ENCODE data around the gene RMND5B.
A peak's percentile ranks its signal among the peaks of the same experiment; 100 is the strongest.

The RMND5B gene

DNA sequence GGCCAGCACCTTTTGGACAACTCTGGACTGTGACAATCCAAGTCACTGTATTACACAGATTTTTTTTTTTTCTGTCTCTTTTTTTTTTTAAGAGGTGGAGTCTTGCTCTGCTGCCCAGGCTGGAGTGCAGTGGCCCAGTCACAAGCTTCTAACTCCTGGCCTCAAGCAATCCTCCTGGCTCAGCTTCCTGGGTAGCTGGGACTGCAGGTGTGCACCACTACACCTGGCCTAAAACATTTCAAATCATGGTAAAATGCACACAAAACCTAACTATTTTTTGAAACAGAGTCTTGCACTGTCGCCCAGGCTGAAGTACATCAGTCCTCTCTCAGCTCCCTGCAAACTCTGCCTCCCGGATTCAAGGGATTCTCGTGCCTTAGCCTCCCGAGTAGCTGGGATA lies 24.7 kb upstream of the RMND5B start:
- no peak overlapping the region for H3K4me3 ChIP-seq (ENCODE audit: low read depth, low read length)
- TF ChIP-seq, protein P1, sequence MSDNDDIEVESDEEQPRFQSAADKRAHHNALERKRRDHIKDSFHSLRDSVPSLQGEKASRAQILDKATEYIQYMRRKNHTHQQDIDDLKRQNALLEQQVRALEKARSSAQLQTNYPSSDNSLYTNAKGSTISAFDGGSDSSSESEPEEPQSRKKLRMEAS (IDR thresholded peaks at IDR 0.05; ENCODE audit: low read depth, low read length) = no peak
- TF ChIP-seq, protein P2, sequence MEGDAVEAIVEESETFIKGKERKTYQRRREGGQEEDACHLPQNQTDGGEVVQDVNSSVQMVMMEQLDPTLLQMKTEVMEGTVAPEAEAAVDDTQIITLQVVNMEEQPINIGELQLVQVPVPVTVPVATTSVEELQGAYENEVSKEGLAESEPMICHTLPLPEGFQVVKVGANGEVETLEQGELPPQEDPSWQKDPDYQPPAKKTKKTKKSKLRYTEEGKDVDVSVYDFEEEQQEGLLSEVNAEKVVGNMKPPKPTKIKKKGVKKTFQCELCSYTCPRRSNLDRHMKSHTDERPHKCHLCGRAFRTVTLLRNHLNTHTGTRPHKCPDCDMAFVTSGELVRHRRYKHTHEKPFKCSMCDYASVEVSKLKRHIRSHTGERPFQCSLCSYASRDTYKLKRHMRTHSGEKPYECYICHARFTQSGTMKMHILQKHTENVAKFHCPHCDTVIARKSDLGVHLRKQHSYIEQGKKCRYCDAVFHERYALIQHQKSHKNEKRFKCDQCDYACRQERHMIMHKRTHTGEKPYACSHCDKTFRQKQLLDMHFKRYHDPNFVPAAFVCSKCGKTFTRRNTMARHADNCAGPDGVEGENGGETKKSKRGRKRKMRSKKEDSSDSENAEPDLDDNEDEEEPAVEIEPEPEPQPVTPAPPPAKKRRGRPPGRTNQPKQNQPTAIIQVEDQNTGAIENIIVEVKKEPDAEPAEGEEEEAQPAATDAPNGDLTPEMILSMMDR (IDR thresholded peaks at IDR 0.05; ENCODE audit: low read depth, low read length) = no peak
- TF ChIP-seq MYC (IDR thresholded peaks at IDR 0.05; ENCODE audit: low read depth, low read length) (no peak), POLR2A (IDR thresholded peaks at IDR 0.05; ENCODE audit: extremely low read depth, insufficient read length) (no peak)
- DNase-seq (ENCODE audit: low read depth) = no peak

DNA sequence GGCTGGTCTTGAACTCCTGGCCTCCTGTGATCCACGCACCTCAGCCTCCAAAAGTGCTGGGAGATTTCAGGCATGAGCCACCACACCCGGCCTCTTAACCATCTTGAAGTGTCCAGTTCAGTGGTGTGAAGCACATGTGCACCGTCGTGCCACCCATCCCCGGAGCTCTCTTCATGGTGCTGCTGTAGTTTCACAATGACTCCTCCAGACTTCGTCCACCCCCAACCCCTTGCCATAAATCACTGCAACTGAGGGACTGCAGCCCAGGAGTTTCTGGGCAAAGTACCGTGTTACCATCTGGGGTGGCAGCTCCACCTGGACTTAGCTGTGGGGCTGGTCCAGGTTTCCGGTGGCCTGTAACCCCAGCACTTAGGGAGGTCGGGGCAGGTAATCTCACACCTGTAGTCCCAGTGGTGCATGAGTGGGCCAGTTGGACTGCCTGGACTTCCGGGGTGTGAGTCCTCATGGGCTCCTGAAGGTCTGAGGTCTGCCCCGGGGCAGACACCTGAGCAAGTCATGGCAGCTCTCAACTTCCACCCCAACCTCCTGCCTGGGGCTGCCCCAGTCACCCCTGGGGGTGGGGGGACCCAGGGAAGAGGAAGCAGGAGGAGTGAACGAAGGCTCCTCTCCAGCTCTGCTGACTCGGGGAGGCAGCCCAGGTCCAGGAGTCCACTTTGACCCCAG lies 24.1 kb upstream of the RMND5B start:
- no peak for DNase-seq (ENCODE audit: low read depth)
- no peak overlapping the region for H3K4me3 ChIP-seq (ENCODE audit: low read depth, low read length)
- no peak for TF ChIP-seq POLR2A (IDR thresholded peaks at IDR 0.05; ENCODE audit: extremely low read depth, insufficient read length)

DNA sequence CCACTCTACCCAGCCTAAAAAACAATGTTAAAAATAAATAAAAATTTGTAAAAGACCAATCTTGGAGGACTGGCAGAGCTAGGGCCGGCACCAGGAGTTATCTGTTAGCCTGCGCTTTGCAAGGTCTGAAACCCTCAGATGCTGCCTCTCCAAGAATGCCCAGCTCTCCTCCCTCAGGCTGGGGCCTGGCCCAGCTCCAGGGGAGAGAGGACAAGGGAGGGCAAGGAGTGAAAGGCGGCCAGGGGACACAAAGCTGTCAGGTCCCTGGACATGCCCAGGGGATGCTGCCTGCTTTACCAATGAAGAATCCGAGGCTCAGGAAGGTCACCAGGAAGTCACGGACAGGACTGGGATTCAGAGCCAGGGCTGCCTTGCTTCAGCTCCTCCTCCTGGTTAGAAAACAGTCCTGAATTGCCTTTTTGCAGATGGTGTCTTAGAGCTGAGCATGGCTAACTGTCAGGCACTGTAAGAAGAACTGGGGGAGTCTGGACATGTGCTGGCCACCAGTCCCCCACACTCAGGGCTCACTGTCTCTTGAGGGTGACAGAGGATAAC lies 23.0 kb upstream of the RMND5B start:
- DNase-seq (ENCODE audit: low read depth) = no peak
- no peak overlapping the region for H3K4me3 ChIP-seq (ENCODE audit: low read depth, low read length)
- TF ChIP-seq POLR2A (IDR thresholded peaks at IDR 0.05; ENCODE audit: extremely low read depth, insufficient read length) (no peak), MYC (IDR thresholded peaks at IDR 0.05; ENCODE audit: low read depth, low read length) (no peak)
- TF ChIP-seq, protein P2 (IDR thresholded peaks at IDR 0.05; ENCODE audit: low read depth, low read length) = no peak
- TF ChIP-seq, protein P1 (IDR thresholded peaks at IDR 0.05; ENCODE audit: low read depth, low read length) = no peak

DNA sequence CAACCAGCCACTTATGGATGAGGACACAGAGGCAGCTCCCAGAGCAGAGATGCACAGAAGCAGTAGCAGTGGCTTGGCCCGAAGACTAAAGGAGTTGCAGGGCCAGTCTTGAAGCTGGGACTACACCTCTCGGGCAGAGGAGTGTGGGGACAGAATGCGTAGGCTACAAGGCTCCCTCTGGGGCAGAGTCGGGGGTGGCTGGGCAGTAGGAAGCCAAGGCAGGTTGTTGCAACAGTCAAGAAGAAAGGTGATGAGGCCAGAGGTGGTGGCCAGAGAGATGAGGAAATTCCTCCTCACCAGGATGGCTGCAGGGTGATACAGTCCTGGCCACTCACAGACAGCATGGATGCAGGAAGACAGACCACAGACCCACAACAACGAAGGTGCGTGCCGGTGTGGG lies 22.4 kb upstream of the RMND5B start:
- no peak for DNase-seq (ENCODE audit: low read depth)

DNA sequence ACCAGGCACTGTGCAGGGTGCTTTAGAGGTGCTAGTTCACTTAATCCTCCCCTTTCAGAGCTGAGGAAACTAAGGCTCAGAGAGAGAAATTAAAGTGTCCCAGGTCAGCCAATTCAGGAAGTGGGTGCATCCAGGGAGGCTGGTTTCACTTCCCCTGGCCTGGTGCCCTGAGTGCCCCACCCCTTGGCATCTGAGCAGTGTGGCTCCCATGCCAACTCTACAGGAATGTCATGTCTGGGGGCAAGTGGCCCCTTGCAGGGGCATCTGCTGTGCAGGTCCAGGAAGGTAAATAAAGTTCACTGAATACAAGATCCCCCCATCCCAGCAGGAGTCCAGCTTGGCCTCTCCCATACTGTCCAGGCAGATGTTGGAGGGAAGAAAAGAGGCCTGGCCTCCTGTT lies 21.8 kb upstream of the RMND5B start:
- TF ChIP-seq, protein P2 (IDR thresholded peaks at IDR 0.05; ENCODE audit: low read depth, low read length) = no peak
- TF ChIP-seq MYC (IDR thresholded peaks at IDR 0.05; ENCODE audit: low read depth, low read length) = no peak
- TF ChIP-seq, protein P1 (IDR thresholded peaks at IDR 0.05; ENCODE audit: low read depth, low read length) = no peak
- no peak overlapping the region for H3K4me3 ChIP-seq (ENCODE audit: low read depth, low read length)
- DNase-seq (ENCODE audit: low read depth) = peak; percentile 40

More for the DNA sequence above, 22.4 kb upstream of the RMND5B start:
- TF ChIP-seq, protein P1 (IDR thresholded peaks at IDR 0.05; ENCODE audit: low read depth, low read length) = no peak
- TF ChIP-seq POLR2A (IDR thresholded peaks at IDR 0.05; ENCODE audit: extremely low read depth, insufficient read length) (no peak), MYC (IDR thresholded peaks at IDR 0.05; ENCODE audit: low read depth, low read length) (no peak)
- TF ChIP-seq, protein P2 (IDR thresholded peaks at IDR 0.05; ENCODE audit: low read depth, low read length) = no peak
- H3K4me3 ChIP-seq (ENCODE audit: low read depth, low read length) = no peak overlapping the region

DNA sequence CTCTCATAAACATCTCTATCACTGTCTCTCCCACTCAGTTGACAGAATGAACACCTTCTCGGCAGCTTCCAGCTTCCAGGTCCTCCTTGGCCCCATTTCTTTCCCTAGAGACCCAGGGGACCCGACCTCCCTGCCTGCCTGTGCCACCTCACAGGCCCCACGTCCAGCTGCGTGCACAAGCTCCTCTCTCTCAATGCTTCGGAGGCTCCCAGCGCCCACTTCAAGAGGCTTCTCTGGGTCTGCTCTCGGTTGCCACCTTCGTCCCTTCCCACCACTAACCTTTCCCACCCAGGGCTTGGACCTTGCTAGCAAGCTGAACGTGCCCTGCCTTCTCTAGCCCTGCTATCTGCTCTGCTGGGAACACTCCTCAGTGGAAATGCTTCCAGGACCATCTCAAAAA lies 20.3 kb upstream of the RMND5B start:
- DNase-seq (ENCODE audit: low read depth) = no peak
- H3K4me3 ChIP-seq (ENCODE audit: low read depth, low read length) = no peak overlapping the region
- TF ChIP-seq MYC (IDR thresholded peaks at IDR 0.05; ENCODE audit: low read depth, low read length) (no peak), POLR2A (IDR thresholded peaks at IDR 0.05; ENCODE audit: extremely low read depth, insufficient read length) (no peak)
- TF ChIP-seq, protein P1 (IDR thresholded peaks at IDR 0.05; ENCODE audit: low read depth, low read length) = no peak
- TF ChIP-seq, protein P2 (IDR thresholded peaks at IDR 0.05; ENCODE audit: low read depth, low read length) = no peak
